Loucy (cell line): Measurements from ENCODE around the gene CYP2R1.
"Not testable (repeated sequence)": the region's sequence is repeated elsewhere in the genome, so short reads cannot be mapped to it uniquely, and the experiment has no call there.

ENCODE experiments used
- H2AFZ ChIP-seq: fragments of 200-600 bp; sonication (generic); 2 replicates; pipeline ENCODE4 v1.6.0; 2016; ENCODE audit warnings: antibody characterized with exemption, mild to moderate bottlenecking, low read length, moderate library complexity
- H3F3A ChIP-seq: fragments of 200-600 bp; 2 replicates; pipeline ENCODE4 v1.6.0; 2016; ENCODE audit warnings: antibody characterized with exemption, low read depth, mild to moderate bottlenecking
- H3K27me3 ChIP-seq: fragments of 200-600 bp; sonication (generic); 2 replicates; pipeline ENCODE4 v1.6.1; 2014; ENCODE audit warnings: low read length, mild to moderate bottlenecking; ENCODE audit not compliant: insufficient read depth, poor library complexity, severe bottlenecking
- H3K36me3 ChIP-seq: fragments of 200-600 bp; sonication (generic); 2 replicates; pipeline ENCODE4 v1.6.1; 2016; ENCODE audit warnings: low read length; ENCODE audit not compliant: insufficient read depth
- H3K4me1 ChIP-seq: fragments of 200-600 bp; sonication (generic); 2 replicates; pipeline ENCODE4 v1.5.1; 2014; ENCODE audit warnings: low read length, mild to moderate bottlenecking; ENCODE audit not compliant: insufficient read depth, poor library complexity, severe bottlenecking
- H3K4me2 ChIP-seq: fragments of 200-600 bp; sonication (generic); 2 replicates; pipeline ENCODE4 v1.6.0; 2014; ENCODE audit warnings: antibody characterized with exemption, low read length, low read depth, mild to moderate bottlenecking; ENCODE audit not compliant: poor library complexity, severe bottlenecking
- H3K4me3 ChIP-seq: fragments of 200-600 bp; sonication (generic); 2 replicates; pipeline ENCODE4 v1.5.1; 2014; ENCODE audit warnings: low read length, mild to moderate bottlenecking, mixed read lengths; ENCODE audit not compliant: poor library complexity, severe bottlenecking
- H3K79me2 ChIP-seq: fragments of 200-600 bp; sonication (generic); 2 replicates; pipeline ENCODE4 v1.6.1; 2014; ENCODE audit warnings: low read length; ENCODE audit not compliant: insufficient read depth
- H3K9ac ChIP-seq: fragments of 200-600 bp; sonication (generic); 2 replicates; pipeline ENCODE4 v1.6.0; 2014; ENCODE audit warnings: mild to moderate bottlenecking, low read depth, low read length, moderate library complexity; ENCODE audit not compliant: poor library complexity, severe bottlenecking
- H3K9me2 ChIP-seq: fragments of 200-600 bp; sonication (generic); replicated peaks from 2 replicates; pipeline ENCODE4 v1.6.1; 2016; ENCODE audit warnings: low read depth, low read length, mixed read lengths
- H3K9me3 ChIP-seq: fragments of 200-600 bp; sonication (generic); 2 replicates; pipeline ENCODE4 v1.6.1; 2014; ENCODE audit warnings: mild to moderate bottlenecking, antibody characterized with exemption, low read length, low read depth; ENCODE audit not compliant: insufficient read depth
- H4K20me1 ChIP-seq: fragments of 200-600 bp; sonication (generic); 2 replicates; pipeline ENCODE4 v1.6.0; 2014; ENCODE audit warnings: antibody characterized with exemption, low read length, mild to moderate bottlenecking; ENCODE audit not compliant: insufficient read depth, poor library complexity, severe bottlenecking
- EZH2phosphoT487 ChIP-seq: fragments of 200-600 bp; IDR thresholded peaks from 2 replicates; pipeline ENCODE4 v1.6.1; 2018; ENCODE audit warnings: antibody characterized with exemption, mild to moderate bottlenecking, moderate library complexity, borderline replicate concordance
- TF ChIP-seq, protein P1 (sequence below): fragments of 200-600 bp; sonication (generic); conservative IDR thresholded peaks from 2 replicates; pipeline ENCODE4 v1.5.1; 2014; ENCODE audit warnings: mild to moderate bottlenecking, antibody characterized with exemption, low read length

The CYP2R1 gene

DNA sequence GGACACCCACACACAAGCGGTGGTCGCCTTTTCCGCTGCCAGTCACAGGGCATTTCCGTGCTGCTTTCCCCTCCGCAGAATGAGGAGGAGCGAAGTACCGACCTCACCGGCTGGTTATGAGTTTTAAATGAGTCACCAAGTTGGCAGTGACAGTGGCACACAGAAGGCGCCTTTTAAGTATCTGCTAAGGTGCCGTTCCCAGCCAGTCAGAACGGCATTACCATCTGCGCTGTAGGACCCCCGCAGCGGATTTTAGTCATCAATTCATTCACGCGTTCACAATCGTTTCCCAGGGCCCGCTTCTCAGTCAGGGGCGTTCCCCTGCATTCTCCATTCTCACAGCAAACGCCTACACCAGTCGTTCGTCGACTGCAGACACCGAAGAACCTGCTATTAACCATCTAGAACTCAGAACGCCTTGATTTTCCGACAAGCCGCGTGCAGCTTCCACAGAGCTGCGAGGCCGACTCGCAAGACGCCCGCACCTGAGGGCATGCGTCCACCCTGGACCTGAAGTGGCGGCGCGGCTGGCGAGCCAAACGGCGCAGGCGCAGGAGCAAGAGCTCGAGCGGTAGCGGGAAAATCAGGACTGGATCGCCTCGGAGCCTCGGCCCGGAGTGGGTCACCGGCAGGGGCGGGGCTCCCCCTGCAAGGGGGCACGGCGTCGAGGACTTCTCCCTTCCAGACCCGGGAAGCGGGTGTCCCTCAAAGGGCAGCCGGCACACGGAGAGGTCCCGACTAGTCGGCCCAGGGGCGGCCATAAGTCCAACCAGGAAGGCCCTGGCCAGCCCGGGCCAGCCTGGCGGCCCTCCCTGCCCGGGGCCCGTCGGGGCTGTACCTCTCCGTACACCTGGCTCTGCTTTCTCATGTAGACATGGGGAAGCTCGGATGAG is 642 bp downstream of the CYP2R1 start:
- Histone ChIP-seq H3K4me2 (peak overlapping the region; percentile 95), H3K27me3 (no peaks in the 10 kb centered on the region), H3K4me3 (peak overlapping the region; percentile 80), H3K9me3 (no peaks in the 10 kb centered on the region), H3K9ac (peak overlapping the region; percentile 72), H3K36me3 (no peaks in the 10 kb centered on the region), H3F3A (no peaks in the 10 kb centered on the region), H2AFZ (peak overlapping the region; percentile 95), H4K20me1 (peaks cover 30% of the 10 kb centered on the region), H3K4me1 (peaks cover 44% of the 10 kb centered on the region), H3K79me2 (peaks cover 27% of the 10 kb centered on the region), H3K9me2 (no peaks in the 10 kb centered on the region)
- TF ChIP-seq, protein P1, sequence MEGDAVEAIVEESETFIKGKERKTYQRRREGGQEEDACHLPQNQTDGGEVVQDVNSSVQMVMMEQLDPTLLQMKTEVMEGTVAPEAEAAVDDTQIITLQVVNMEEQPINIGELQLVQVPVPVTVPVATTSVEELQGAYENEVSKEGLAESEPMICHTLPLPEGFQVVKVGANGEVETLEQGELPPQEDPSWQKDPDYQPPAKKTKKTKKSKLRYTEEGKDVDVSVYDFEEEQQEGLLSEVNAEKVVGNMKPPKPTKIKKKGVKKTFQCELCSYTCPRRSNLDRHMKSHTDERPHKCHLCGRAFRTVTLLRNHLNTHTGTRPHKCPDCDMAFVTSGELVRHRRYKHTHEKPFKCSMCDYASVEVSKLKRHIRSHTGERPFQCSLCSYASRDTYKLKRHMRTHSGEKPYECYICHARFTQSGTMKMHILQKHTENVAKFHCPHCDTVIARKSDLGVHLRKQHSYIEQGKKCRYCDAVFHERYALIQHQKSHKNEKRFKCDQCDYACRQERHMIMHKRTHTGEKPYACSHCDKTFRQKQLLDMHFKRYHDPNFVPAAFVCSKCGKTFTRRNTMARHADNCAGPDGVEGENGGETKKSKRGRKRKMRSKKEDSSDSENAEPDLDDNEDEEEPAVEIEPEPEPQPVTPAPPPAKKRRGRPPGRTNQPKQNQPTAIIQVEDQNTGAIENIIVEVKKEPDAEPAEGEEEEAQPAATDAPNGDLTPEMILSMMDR: peak; percentile 2; the same call in 1 of the 2 replicates
- TF ChIP-seq EZH2phosphoT487: no peak

- H3K9ac ChIP-seq: no peak overlapping the region
- H2AFZ ChIP-seq: no peak overlapping the region
- H3K9me3 ChIP-seq: no peaks in the 10 kb centered on the region
- H3K4me2 ChIP-seq: no peak overlapping the region
- H3K79me2 ChIP-seq: peaks cover 27% of the 10 kb centered on the region
- H3K4me1 ChIP-seq: peaks cover 36% of the 10 kb centered on the region
- TF ChIP-seq, protein P1: no peak
- no peak for TF ChIP-seq EZH2phosphoT487
- no peak overlapping the region for H3K4me3 ChIP-seq
- H3F3A ChIP-seq: no peaks in the 10 kb centered on the region
- H3K36me3 ChIP-seq: no peaks in the 10 kb centered on the region
- no peaks in the 10 kb centered on the region for H3K9me2 ChIP-seq
- peaks cover 30% of the 10 kb centered on the region for H4K20me1 ChIP-seq
- H3K27me3 ChIP-seq: no peaks in the 10 kb centered on the region
These were observed 5.5 kb downstream of the CYP2R1 start for GRCh38 chr11:14886513-14886912.

- Histone ChIP-seq H3K36me3 (0 out of 2 replicates have a peak, but pooled peaks cover 8% of the 10 kb centered on the region), H3K4me2 (no peak overlapping the region), H3K9me2 (no peaks in the 10 kb centered on the region), H3K9me3 (no peaks in the 10 kb centered on the region), H3K27me3 (no peaks in the 10 kb centered on the region), H3F3A (no peaks in the 10 kb centered on the region), H3K4me1 (peaks cover 32% of the 10 kb centered on the region), H4K20me1 (peaks cover 20% of the 10 kb centered on the region), H3K9ac (no peak overlapping the region), H2AFZ (no peak overlapping the region), H3K4me3 (no peak overlapping the region), H3K79me2 (peaks cover 14% of the 10 kb centered on the region; the same call in 1 of the 2 replicates)
- no peak for TF ChIP-seq EZH2phosphoT487
- TF ChIP-seq, protein P1: no peak
These were observed 7.3 kb downstream of the CYP2R1 start for GRCh38 chr11:14884667-14885273.

DNA sequence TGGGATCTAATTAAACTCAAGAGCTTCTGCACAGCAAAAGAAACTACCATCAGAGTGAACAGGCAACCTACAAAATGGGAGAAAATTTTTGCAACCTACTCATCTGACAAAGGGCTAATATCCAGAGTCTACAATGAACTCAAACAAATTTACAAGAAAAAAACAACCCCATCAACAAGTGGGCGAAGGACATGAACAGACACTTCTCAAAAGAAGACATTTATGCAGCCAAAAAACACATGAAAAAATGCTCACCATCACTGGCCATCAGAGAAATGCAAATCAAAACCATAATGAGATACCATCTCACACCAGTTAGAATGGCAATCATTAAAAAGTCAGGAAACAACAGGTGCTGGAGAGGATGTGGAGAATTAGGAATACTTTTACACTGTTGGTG is 8.3 kb downstream of the CYP2R1 start:
- not testable (repeated sequence) for H2AFZ ChIP-seq, H4K20me1 ChIP-seq, H3K27me3 ChIP-seq, H3K36me3 ChIP-seq, H3K9me2 ChIP-seq, H3K9me3 ChIP-seq, H3K4me2 ChIP-seq, H3K4me3 ChIP-seq, H3F3A ChIP-seq, H3K79me2 ChIP-seq, H3K9ac ChIP-seq
- peaks cover 21% of the 10 kb centered on the region for H3K4me1 ChIP-seq
